WERI-Rb-1 (cell line): ENCODE data around the gene LPCAT4.

Source experiments
- DNase-seq: peaks from one replicate; pipeline ENCODE4 v3.0.0-alpha.2; 2020
- H3K27ac ChIP-seq: fragments of 250-450 bp; sonication (Bioruptor Pico); 2 replicates; pipeline ENCODE4 v1.5.1; 2020; ENCODE audit warnings: mild to moderate bottlenecking, moderate library complexity
- H3K27me3 ChIP-seq: fragments of 250-450 bp; sonication (Bioruptor Pico); 2 replicates; pipeline ENCODE4 v1.5.1; 2021; ENCODE audit warnings: mild to moderate bottlenecking, low read depth, moderate library complexity; ENCODE audit not compliant: insufficient read depth, severe bottlenecking
- H3K36me3 ChIP-seq: fragments of 250-450 bp; sonication (Bioruptor Pico); 2 replicates; pipeline ENCODE4 v1.5.1; 2020; ENCODE audit warnings: mild to moderate bottlenecking, moderate library complexity
- H3K4me3 ChIP-seq: 2 replicates; pipeline ENCODE4 v1.5.1; 2011; ENCODE audit warnings: low read depth, mild to moderate bottlenecking, control low read depth, low read length
- H3K9me3 ChIP-seq: fragments of 250-450 bp; sonication (Bioruptor Pico); 2 replicates; pipeline ENCODE4 v1.5.1; 2021; ENCODE audit warnings: mild to moderate bottlenecking, moderate library complexity; ENCODE audit not compliant: severe bottlenecking
- CTCF ChIP-seq: IDR thresholded peaks from 2 replicates; pipeline ENCODE4 v1.5.1; 2011; ENCODE audit warnings: low read depth, mild to moderate bottlenecking, control low read depth, inconsistent platforms, low read length

LPCAT4 gene

GRCh38 chr15:34361278-34361677, 5.7 kb downstream of the LPCAT4 start:
- H3K27ac ChIP-seq: no peak overlapping the region
- no peak for DNase-seq
- H3K36me3 ChIP-seq: no peaks in the 10 kb centered on the region

DNA sequence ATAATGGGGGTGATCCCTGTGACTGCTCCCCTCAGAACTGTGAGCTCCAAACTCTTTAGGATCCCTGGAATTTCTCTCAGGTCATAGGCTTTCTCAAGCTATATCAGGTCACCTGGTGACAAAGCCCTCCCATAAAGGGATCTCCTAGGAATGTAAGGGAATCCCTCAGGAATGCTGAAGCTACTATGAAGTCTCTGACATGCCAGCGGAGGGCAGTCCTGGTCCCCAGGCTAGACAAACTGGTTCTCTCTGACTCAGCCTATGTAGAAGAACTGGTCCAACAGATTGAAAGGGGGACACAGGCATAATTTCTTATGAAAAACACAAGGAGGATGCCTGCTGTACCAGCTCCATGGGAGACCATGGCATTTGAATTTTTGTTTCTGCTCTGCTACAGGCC, 6.7 kb downstream of the LPCAT4 start:
- H3K27ac ChIP-seq: no peak overlapping the region
- TF ChIP-seq CTCF: no peak
- no peaks in the 10 kb centered on the region for H3K36me3 ChIP-seq
- no peaks in the 10 kb centered on the region for H3K9me3 ChIP-seq
- no peak for DNase-seq
- no peaks in the 10 kb centered on the region for H3K27me3 ChIP-seq
- no peak overlapping the region for H3K4me3 ChIP-seq

More at GRCh38 chr15:34361278-34361677, 5.7 kb downstream of the LPCAT4 start:
- no peak overlapping the region for H3K4me3 ChIP-seq
- no peaks in the 10 kb centered on the region for H3K9me3 ChIP-seq
- TF ChIP-seq CTCF: no peak
- no peaks in the 10 kb centered on the region for H3K27me3 ChIP-seq

- Histone ChIP-seq H3K27me3 (no peaks in the 10 kb centered on the region), H3K9me3 (no peaks in the 10 kb centered on the region), H3K27ac (no peak overlapping the region), H3K4me3 (no peak overlapping the region), H3K36me3 (no peaks in the 10 kb centered on the region)
- DNase-seq: no peak
- no peak for TF ChIP-seq CTCF
Observed at GRCh38 chr15:34359416-34359815, 7.6 kb downstream of the LPCAT4 start.

DNA sequence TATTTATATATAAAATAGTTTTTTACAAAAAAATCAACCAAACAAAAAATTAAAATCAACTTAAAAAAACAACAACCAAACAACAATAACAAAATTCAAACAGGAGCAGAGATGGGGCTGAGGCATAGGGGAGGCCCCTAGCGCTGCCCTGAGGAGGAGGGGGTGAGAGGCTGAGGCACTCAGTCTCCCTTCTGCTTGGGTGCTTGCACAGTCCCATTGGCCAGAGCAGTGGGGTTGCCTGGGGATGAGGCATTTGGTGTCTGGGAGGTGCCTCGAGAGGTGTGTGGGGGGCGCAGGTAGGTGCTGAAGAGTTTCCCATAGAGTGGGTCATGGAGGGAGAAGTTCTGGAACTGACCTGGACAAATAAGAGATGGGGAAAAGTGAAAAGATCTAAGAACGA, 8.0 kb downstream of the LPCAT4 start:
- DNase-seq: no peak
- Histone ChIP-seq H3K36me3 (no peaks in the 10 kb centered on the region), H3K27me3 (no peaks in the 10 kb centered on the region), H3K27ac (no peak overlapping the region), H3K4me3 (no peak overlapping the region), H3K9me3 (no peaks in the 10 kb centered on the region)
- TF ChIP-seq CTCF: no peak

- no peak for DNase-seq
- peak; percentile 30; the same call in 1 of the 2 replicates for TF ChIP-seq CTCF
- Histone ChIP-seq H3K36me3 (no peaks in the 10 kb centered on the region), H3K27me3 (no peaks in the 10 kb centered on the region), H3K4me3 (no peak overlapping the region), H3K9me3 (no peaks in the 10 kb centered on the region), H3K27ac (no peak overlapping the region)
Observed at GRCh38 chr15:34358367-34358766, 8.6 kb downstream of the LPCAT4 start.

GRCh38 chr15:34357653-34358052, 9.3 kb downstream of the LPCAT4 start:
- H3K4me3 ChIP-seq: no peak overlapping the region
- DNase-seq: no peak
- no peaks in the 10 kb centered on the region for H3K9me3 ChIP-seq
- H3K36me3 ChIP-seq: no peaks in the 10 kb centered on the region
- H3K27me3 ChIP-seq: no peaks in the 10 kb centered on the region
- no peak overlapping the region for H3K27ac ChIP-seq
- TF ChIP-seq CTCF: no peak
